ENCODE data around the gene EVA1C. TPM values are rescaled to one million over a fixed set of nuclear protein-coding genes. Genes with fewer than 3 reads are reported as not detected.
A peak's percentile ranks its signal among the peaks of the same experiment; 100 is the strongest.

Gene EVA1C
- polyA plus RNA-seq, 1 experiment: 5.7 TPM

DNA sequence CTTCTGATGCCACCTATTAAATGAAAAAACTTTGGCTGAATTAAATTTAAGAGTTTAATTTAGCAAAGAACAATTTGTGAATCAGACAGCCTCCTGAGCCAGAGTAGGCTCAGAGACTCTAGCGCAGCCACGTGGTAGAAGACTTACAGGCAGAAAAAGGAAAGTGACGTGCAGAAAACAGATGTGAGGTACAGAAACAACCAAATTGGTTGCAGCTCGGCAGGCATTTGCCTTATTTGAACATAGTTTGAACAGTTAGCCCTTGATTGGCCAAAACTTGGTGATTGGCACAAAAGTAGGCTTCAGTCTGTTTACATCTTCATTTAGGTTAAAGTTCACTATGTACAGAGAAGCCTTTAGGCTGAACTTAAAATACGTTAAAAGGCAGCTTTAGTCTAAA, 149.9 kb downstream of the EVA1C start:
- Histone ChIP-seq H3K4me3 (ENCODE audit: low read depth, low read length) (no peak overlapping the region), H3K9me3 (ENCODE audit: control insufficient read depth, insufficient read depth, low read length) (no peaks in the 10 kb centered on the region; the same call in 1 of the 2 replicates), H3K27ac (ENCODE audit: low read depth, low read length) (peak overlapping the region; percentile 33), H3K27me3 (ENCODE audit: control insufficient read depth, insufficient read depth, low read length) (no peaks in the 10 kb centered on the region)
- ChIA-PET CTCF (interaction anchor here (0.8 to 2.1 kb wide), 4 partner anchors 39 to 160 kb away, joined by 3 to 20 read pairs (median 6); no protein-coding TSS in a partner anchor), POLR2A (no interaction called here)
- TF ChIP-seq, protein P1, sequence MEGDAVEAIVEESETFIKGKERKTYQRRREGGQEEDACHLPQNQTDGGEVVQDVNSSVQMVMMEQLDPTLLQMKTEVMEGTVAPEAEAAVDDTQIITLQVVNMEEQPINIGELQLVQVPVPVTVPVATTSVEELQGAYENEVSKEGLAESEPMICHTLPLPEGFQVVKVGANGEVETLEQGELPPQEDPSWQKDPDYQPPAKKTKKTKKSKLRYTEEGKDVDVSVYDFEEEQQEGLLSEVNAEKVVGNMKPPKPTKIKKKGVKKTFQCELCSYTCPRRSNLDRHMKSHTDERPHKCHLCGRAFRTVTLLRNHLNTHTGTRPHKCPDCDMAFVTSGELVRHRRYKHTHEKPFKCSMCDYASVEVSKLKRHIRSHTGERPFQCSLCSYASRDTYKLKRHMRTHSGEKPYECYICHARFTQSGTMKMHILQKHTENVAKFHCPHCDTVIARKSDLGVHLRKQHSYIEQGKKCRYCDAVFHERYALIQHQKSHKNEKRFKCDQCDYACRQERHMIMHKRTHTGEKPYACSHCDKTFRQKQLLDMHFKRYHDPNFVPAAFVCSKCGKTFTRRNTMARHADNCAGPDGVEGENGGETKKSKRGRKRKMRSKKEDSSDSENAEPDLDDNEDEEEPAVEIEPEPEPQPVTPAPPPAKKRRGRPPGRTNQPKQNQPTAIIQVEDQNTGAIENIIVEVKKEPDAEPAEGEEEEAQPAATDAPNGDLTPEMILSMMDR (IDR thresholded peaks at IDR 0.05; ENCODE audit: low read depth, low read length): peak; percentile 56
- DNase-seq (ENCODE audit: low read depth, low spot score): no peak

DNA sequence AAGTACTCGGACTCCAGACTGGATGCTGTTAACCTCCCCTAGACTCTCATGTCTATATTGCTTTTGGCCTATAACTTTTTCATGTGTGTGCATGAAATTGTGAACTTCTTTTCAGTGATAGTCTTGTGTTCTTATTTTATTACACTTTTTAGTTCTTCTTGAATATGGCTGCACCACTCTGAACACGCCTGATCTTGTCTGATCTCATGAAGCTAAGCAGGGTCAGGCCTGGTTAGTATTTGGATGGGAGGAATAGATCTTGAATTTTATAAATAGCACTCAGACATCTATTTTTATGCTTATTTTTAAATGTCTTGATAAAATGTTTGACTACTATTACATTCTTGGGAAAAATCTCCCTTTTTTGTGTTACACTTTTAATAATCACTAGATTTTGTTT, 150.4 kb downstream of the EVA1C start:
- POLR2A ChIA-PET: no interaction called here
- H3K27me3 ChIP-seq (ENCODE audit: control insufficient read depth, insufficient read depth, low read length): no peaks in the 10 kb centered on the region
- CTCF ChIA-PET: interaction anchor here (1.5 to 2.1 kb wide), 2 partner anchors 149 to 160 kb away, joined by 8 to 20 read pairs; no protein-coding TSS in a partner anchor
- TF ChIP-seq, protein P1 (IDR thresholded peaks at IDR 0.05; ENCODE audit: low read depth, low read length): no peak
- H3K9me3 ChIP-seq (ENCODE audit: control insufficient read depth, insufficient read depth, low read length): no peaks in the 10 kb centered on the region; the same call in 1 of the 2 replicates
- H3K4me3 ChIP-seq (ENCODE audit: low read depth, low read length): no peak overlapping the region
- H3K27ac ChIP-seq (ENCODE audit: low read depth, low read length): no peak overlapping the region
- no peak for DNase-seq (ENCODE audit: low read depth, low spot score)

Small RNAs within 50 kb of the gene (small RNA-seq; reads per million reads assigned to genes)
- not detected for gene RF00438 (ENCODE audit: insufficient read length, low read depth)
- not detected for gene RNA5SP490 (ENCODE audit: insufficient read length, low read depth)
- gene SNORA80A (ENCODE audit: insufficient read length, low read depth): 1.3 reads per million

Other genes starting within 250 kb of the EVA1C start
- gene MIS18A, start 133.7 kb upstream of the EVA1C start, polyA plus RNA-seq (2011; rRNA removed): 4.7 and 6.3 TPM in 2 replicates
- not detected in 2 replicates for gene MRAP, start 113.9 kb upstream of the EVA1C start, polyA plus RNA-seq (2011; rRNA removed)
- 7.6 and 7.7 TPM in 2 replicates for gene URB1, start 19.7 kb upstream of the EVA1C start, polyA plus RNA-seq (2011; rRNA removed)
- 0.12 and 0.19 TPM in 2 replicates for gene TCP10L, start 172.8 kb downstream of the EVA1C start, polyA plus RNA-seq (2011; rRNA removed)
- gene CFAP298, start 199.7 kb downstream of the EVA1C start, polyA plus RNA-seq (2011; rRNA removed): 18.6 and 21.2 TPM in 2 replicates